IPS DF 4.7 (cell line): ENCODE results near the gene GCK.

Experiments used
- DNase-seq: peaks from one replicate; pipeline ENCODE4 v3.0.0-alpha.2; 2013; ENCODE audit warnings: low spot score; ENCODE audit errors: extremely low read depth

The GCK gene

DNA sequence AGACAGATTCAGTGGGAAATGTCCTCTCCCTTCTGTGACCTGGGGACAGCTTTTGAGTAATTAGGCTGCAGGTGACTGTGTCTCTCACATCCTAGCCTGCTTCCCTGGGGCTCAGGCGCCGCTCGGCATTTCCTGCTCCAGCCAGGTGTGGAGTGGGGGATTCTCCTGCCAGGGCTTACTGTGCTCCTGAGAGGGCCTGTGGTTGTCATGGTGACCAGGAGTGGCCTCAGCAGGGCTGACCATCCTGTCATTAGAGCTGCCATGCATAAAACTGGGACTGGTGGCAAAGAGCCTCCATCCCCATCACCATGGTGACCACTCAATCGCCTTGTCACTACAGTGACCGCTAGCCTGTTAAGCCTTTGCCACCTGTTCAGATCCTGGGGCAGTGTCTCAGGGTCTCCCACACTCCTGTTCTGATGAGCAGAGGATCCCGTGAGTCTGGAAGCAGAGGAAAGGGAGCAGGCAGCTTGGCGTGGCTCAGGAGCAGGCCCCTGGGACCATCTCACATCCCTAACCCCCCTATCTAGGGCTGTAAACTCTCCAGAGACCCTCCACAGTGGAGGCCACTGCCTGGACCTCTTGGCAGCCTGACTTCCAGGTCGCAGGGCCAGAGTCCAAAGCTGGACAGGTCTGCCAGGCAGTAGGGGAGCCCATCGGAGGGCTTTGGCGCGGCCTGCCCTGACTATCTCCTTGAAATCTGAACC is at the start of gene GCK:
Gene GCK (minus strand): TSS at position 154 of the 707 bp plus-strand sequence. CDS start 486 bp downstream, outside the sequence.
- no peak for DNase-seq

DNA sequence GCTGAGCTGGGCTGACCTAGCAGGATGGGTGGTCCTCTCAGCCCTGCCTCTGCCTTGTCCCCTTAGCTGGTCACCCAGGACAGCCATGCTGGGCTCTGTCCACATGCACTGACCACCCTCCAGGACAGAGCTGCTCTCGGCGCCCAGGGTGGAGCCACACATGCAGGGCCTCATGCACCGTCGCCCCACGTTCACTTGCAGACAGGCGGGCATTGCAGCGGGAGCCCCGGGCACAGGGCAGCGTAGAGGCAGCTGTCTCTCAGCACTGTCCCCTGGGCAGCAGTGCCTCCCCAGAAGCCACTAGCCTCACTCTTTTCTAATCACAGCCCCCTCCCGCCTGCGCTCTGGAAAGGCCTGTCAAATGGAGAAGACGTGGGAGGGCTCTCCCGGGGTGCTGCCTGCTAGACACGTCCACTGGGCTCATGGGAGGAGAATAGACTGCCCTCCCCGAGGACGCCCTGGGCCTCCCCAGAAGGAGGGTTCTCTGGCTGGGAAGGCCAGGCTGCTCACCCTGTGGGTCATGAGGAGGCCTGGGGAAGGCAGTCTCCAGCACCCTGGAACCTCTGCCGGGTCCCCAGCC is 49.0 kb upstream of the GCK start:
- no peak for DNase-seq

- no peak for DNase-seq
Observed at GRCh38 chr7:44237696-44238095, 48.5 kb upstream of the GCK start.

DNA sequence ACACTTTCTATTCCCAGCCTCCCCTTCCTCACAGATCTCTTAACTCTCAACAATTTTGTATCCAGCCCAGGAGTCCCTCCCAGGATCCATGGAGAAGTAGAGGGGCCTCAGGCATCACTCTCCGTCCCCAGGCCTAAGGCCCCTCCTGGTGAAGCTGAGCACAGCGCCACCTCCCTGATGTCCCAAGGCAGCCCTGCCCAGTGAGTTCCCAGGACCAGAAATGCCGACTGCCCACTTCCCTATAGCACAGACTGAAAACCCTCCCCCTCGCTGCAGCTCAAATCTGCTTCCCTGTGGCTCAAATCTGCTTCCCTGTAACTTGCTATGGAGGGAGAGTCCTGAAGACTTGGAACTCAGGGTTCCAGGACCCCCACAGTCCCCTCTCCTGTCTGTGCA is 47.1 kb upstream of the GCK start:
- no peak for DNase-seq

- DNase-seq = no peak
Observed at GRCh38 chr7:44235582-44236332, 46.5 kb upstream of the GCK start.

DNA sequence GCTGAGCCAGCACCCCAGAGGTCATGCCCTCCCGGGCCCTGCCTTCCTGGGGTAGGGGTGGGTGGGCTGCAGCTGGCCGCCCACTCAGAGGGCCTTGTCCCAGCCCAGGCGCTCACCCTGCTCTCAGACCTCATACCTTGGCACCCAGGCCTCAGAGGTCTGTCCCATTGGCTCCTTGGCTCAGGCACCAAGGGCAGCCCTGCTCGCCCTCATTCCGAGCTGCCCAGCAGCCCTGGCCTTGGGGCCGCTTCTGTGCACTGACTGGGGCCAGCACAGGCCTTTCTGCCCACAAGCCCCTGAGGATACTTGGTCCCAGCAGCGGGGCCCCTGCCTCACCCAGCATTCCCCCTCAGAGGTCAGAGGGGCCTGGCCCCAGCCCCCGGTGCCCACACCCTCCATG is 45.8 kb upstream of the GCK start:
- DNase-seq = no peak

- no peak for DNase-seq
Observed at GRCh38 chr7:44232901-44233715, 43.9 kb upstream of the GCK start.

DNA sequence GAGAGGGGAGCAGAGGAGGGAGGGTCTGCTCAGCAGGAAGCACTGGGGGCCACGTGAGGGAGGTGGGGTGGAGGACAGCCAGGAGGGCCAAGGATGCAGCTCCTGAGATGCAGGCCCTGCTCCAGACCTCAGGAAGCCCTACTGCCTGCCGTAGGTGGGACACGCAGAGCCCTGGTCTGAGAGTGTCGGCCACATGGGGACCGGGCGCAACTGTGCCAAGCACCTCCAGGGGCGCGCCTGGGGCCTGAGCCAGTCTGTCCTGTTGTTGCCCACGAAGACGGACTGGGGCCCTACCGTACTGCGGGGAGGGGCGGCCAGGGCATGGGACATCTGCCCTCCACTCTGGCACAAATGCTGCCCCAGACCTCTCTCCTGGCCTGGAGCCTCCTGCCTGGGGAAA is 43.2 kb upstream of the GCK start:
- DNase-seq = no peak

GRCh38 chr7:44231088-44231487 is 41.8 kb upstream of the GCK start:
- DNase-seq = no peak

GRCh38 chr7:44230286-44230685 is 41.0 kb upstream of the GCK start:
- DNase-seq = no peak

GRCh38 chr7:44229546-44230105 is 40.4 kb upstream of the GCK start:
- no peak for DNase-seq

- no peak for DNase-seq
Observed at GRCh38 chr7:44228571-44229350, 39.5 kb upstream of the GCK start.

- no peak for DNase-seq
Observed at GRCh38 chr7:44227911-44228310, 38.7 kb upstream of the GCK start.

DNA sequence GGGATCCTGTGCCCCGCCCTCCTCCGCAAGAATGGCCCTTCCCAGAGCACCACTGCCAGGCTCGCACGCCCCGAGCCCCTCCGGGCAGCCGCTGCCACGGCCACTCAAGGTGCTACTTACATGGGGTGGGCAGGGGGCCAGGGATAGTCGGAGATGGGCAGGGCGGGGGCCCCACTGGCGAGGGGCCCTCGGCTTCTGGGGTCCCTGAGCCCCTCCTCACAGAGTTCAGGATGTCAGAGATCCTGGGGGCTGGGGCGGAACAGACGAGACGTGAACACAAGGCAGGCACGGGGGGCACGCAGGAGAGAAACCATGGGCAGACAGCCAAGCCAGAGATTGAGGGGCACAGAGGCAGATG is 37.1 kb upstream of the GCK start:
- DNase-seq = no peak

GRCh38 chr7:44225566-44226395 is 36.5 kb upstream of the GCK start:
- DNase-seq = no peak

- no peak for DNase-seq
Observed at GRCh38 chr7:44224974-44225565, 35.8 kb upstream of the GCK start.

DNA sequence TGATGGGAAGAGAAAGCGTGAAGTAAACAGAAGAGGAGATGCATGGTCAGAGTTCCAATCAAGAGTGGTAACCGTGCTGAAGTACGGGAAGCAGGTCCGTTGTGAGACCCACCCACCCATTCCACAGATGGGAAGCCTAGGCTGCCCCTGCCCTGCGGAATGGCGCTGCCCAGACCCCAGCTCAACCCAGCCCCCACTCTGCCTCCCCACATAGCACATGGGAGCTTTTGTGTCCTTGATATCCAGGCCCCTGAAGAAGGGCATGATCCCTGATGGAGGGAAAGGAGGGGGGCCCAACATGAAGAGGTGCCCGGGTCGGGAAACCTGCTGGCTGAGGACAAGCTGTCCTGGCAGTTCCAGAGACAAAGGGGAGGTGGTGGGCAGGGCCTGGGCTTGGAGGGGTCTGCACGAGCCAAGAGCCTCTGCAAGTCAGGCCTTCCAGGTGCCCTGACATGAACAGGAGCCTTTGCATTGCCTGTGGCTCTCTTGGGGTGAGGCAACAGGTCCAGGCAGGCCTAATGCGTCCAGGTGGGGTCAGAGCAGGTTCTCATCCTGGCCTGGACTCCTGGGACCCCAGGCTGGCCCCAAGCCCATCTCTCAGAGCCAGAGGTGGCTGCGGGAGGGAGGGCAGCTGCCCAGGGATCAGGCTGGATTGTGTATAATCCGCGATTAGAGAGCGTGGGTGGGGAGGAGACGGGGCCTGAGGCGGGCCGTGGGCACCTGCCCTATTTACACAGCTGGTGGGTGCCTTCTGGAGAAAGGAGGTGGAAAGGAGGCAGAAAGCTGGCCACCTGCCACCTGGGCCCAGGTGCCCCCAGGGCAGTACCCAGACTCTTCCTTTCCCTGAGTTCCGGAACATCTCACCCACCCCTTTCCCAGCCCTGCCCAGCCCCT is 35.1 kb upstream of the GCK start:
- DNase-seq = no peak

DNA sequence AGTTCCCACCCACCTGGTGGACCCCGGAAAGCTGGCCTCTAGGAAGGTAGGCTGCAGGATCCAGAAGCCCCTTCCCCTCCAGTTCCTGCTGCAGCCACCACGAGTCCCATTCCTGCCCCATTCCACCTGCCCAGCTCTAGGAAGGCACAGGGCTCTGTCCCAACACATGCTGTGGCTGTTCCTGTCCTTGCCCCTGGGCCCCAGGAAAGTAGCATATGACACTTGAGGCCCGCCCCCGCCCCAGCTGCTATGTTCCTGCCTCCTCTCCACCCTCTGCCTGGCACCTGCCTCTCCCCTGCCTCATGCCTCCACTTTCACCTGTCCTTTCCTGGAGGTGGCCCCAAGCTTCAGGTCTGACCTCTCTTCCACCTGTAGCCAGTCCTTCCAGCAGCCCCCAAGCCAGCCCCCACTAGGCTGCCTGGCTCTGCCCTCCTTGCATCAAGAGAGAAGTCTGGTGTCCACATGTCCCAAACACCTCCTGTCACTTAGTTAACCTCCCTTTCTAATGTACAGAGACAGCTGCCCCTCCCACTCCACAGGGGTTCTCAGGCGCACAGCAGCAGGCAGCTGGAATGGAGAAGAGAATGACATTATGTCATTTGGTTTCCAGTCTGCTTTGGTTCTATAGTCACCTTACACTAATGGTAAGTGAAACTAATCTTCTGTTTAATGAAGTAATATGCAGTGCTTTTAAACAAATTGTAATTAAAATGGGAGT is 34.3 kb upstream of the GCK start:
- no peak for DNase-seq
